PC-9 (cell line): ENCODE results near the gene COL5A2. TPM values are rescaled to one million over a fixed set of nuclear protein-coding genes. Genes with fewer than 3 reads are reported as not detected.

Experiments
- BruUV-seq: library from RNA; stranded (reverse); fragments of 400-500 nt; replicated peaks from 2 replicates; lab custom pipeline; 2021; lab: Mats Ljungman, UMichigan
- CTCF ChIA-PET: fragments of 300-600 bp; sonication (Branson Sonifier 250); formaldehyde crosslinking; loops from one replicate; lab custom pipeline; 2022; ENCODE audit warnings: antibody characterized with exemption; lab: Charles Lee
- POLR2A ChIA-PET: fragments of 300-600 bp; sonication (Branson Sonifier 250); formaldehyde crosslinking; loops from one replicate; lab custom pipeline; 2022; ENCODE audit warnings: antibody characterized with exemption; ENCODE audit not compliant: unreplicated experiment; lab: Charles Lee
- DNase-seq, 2 experiments: peaks; one replicate each; pipeline versions ENCODE4 v3.0.0 to v3.0.0-alpha.2; 2015 to 2022; ENCODE audit warnings: mixed read lengths in 1 of 2
- H2AFZ ChIP-seq: fragments of 200-600 bp; sonication (generic); 2 replicates; pipeline ENCODE4 v1.8.1; 2017; ENCODE audit warnings: antibody characterized with exemption
- H3F3A ChIP-seq: fragments of 200-600 bp; sonication (generic); 2 replicates; pipeline ENCODE4 v1.8.1; 2017; ENCODE audit warnings: antibody characterized with exemption, mild to moderate bottlenecking, low read depth; ENCODE audit not compliant: insufficient read depth
- H3K27ac ChIP-seq: fragments of 200-600 bp; sonication (generic); 2 replicates; pipeline ENCODE4 v1.6.1; 2016; ENCODE audit warnings: mixed run types
- H3K27me3 ChIP-seq: fragments of 200-600 bp; sonication (generic); 2 replicates; pipeline ENCODE4 v1.6.1; 2016; ENCODE audit warnings: low read depth, mixed run types; ENCODE audit not compliant: insufficient read depth
- H3K36me3 ChIP-seq: fragments of 200-600 bp; sonication (generic); 2 replicates; pipeline ENCODE4 v1.6.1; 2016; ENCODE audit warnings: low read depth, mixed run types
- H3K4me1 ChIP-seq: fragments of 200-600 bp; sonication (generic); replicated peaks from 2 replicates; pipeline ENCODE4 v1.6.1; 2016; ENCODE audit warnings: mixed run types; ENCODE audit not compliant: insufficient read depth
- H3K4me2 ChIP-seq: fragments of 200-600 bp; sonication (generic); 2 replicates; pipeline ENCODE4 v1.6.1; 2017; ENCODE audit warnings: mixed run types
- H3K4me3 ChIP-seq: fragments of 200-600 bp; sonication (generic); 2 replicates; pipeline ENCODE4 v1.6.1; 2016; ENCODE audit warnings: mixed run types
- H3K79me2 ChIP-seq: fragments of 200-600 bp; sonication (generic); 2 replicates; pipeline ENCODE4 v1.6.1; 2017; ENCODE audit warnings: low read depth, mixed run types
- H3K9me2 ChIP-seq: fragments of 200-600 bp; sonication (generic); 2 replicates; pipeline ENCODE4 v1.8.1; 2017; ENCODE audit warnings: mild to moderate bottlenecking; ENCODE audit not compliant: insufficient read depth
- H3K9me3 ChIP-seq: fragments of 200-600 bp; sonication (generic); 2 replicates; pipeline ENCODE4 v1.8.1; 2016; ENCODE audit warnings: low read depth; ENCODE audit not compliant: insufficient read depth
- H4K20me1 ChIP-seq: fragments of 200-600 bp; sonication (generic); 2 replicates; pipeline ENCODE4 v1.8.1; 2017; ENCODE audit not compliant: insufficient read depth
- CTCF ChIP-seq: fragments of 200-600 bp; sonication (generic); conservative IDR thresholded peaks from 2 replicates; pipeline ENCODE4 v1.6.1; 2017; ENCODE audit warnings: mixed run types, antibody characterized with exemption, mild to moderate bottlenecking, moderate library complexity
- EZH2 ChIP-seq: fragments of 200-600 bp; sonication (generic); IDR thresholded peaks from 2 replicates; pipeline ENCODE4 v1.8.0; 2017; ENCODE audit warnings: antibody characterized with exemption, low read depth
- intact Hi-C: fragments of 100-400 bp; cut with micrococcal nuclease; formaldehyde crosslinking; loops from one replicate; pipeline ENCODE4 v1.10.0; 2022; ENCODE audit not compliant: unreplicated experiment
- total RNA-seq: library from RNA; stranded (reverse); gene quantifications from 2 replicates; pipeline ENCODE4 v1.2.3, GENCODE V29; 2021

Gene COL5A2
- total RNA-seq, 1 experiment from 2014 or later = 0.55 TPM

- Histone ChIP-seq H3K4me1 (no peaks in the 10 kb centered on the region), H3K9me3 (no peaks in the 10 kb centered on the region), H3F3A (no peaks in the 10 kb centered on the region), H4K20me1 (no peaks in the 10 kb centered on the region), H3K27ac (no peak overlapping the region), H3K27me3 (no peaks in the 10 kb centered on the region), H3K36me3 (no peaks in the 10 kb centered on the region), H3K9me2 (no peaks in the 10 kb centered on the region), H2AFZ (no peak overlapping the region), H3K4me3 (no peak overlapping the region), H3K4me2 (no peak overlapping the region), H3K79me2 (no peaks in the 10 kb centered on the region)
- ChIA-PET CTCF (no interaction called here), POLR2A (no interaction called here)
- no TSS peak for BruUV-seq
- DNase-seq = no peak
- intact Hi-C loops = no loop called here
- no peak for TF ChIP-seq CTCF
- no peak for TF ChIP-seq EZH2
Measured at GRCh38 chr2:189155795-189156194, 23.8 kb downstream of the COL5A2 start.

GRCh38 chr2:189153619-189154018 is 25.9 kb downstream of the COL5A2 start:
- Histone ChIP-seq H3K9me2 (no peaks in the 10 kb centered on the region), H3K9me3 (no peaks in the 10 kb centered on the region), H3K4me1 (no peaks in the 10 kb centered on the region), H3K36me3 (no peaks in the 10 kb centered on the region), H3K79me2 (no peaks in the 10 kb centered on the region), H3K4me2 (no peak overlapping the region), H3K27ac (no peak overlapping the region), H3K27me3 (no peaks in the 10 kb centered on the region), H3F3A (no peaks in the 10 kb centered on the region), H3K4me3 (no peak overlapping the region), H4K20me1 (no peaks in the 10 kb centered on the region), H2AFZ (no peak overlapping the region)
- no peak for TF ChIP-seq CTCF
- no peak for TF ChIP-seq EZH2
- no TSS peak for BruUV-seq
- DNase-seq = no peak
- ChIA-PET CTCF (no interaction called here), POLR2A (interaction anchor here (0.6 kb wide), 1 partner anchor 281 kb away, joined by 3 read pairs; no protein-coding TSS in a partner anchor)
- intact Hi-C loops = no loop called here

- H3K79me2 ChIP-seq = no peaks in the 10 kb centered on the region
- no peak for TF ChIP-seq EZH2
- no peak for TF ChIP-seq CTCF
- no TSS peak for BruUV-seq
- H3K4me1 ChIP-seq = no peaks in the 10 kb centered on the region
- ChIA-PET CTCF (no interaction called here), POLR2A (no interaction called here)
- no peaks in the 10 kb centered on the region for H3K9me3 ChIP-seq
- no peaks in the 10 kb centered on the region for H3K27me3 ChIP-seq
- no peaks in the 10 kb centered on the region for H3K9me2 ChIP-seq
- no peaks in the 10 kb centered on the region for H3F3A ChIP-seq
- H3K36me3 ChIP-seq = no peaks in the 10 kb centered on the region
- no peak overlapping the region for H3K4me2 ChIP-seq
- no peak overlapping the region for H3K27ac ChIP-seq
- no peaks in the 10 kb centered on the region for H4K20me1 ChIP-seq
- H2AFZ ChIP-seq = no peak overlapping the region
- DNase-seq = no peak
- H3K4me3 ChIP-seq = no peak overlapping the region
- intact Hi-C loops = no loop called here
Measured at GRCh38 chr2:189152483-189152882, 27.1 kb downstream of the COL5A2 start.
